ENCODE results near the gene CRK.

The CRK gene

GRCh38 chr17:1492249-1493206 is 36.5 kb upstream of the CRK start, which contains the start of gene MYO1C:
Gene MYO1C, minus strand, starts transcription at chr17:1492686. Its CDS starts 199 bp downstream, at chr17:1492487.
- H3K27ac ChIP-seq (ENCODE audit: low read length), result no peak within 1 kb of the TSS
- H2AFZ ChIP-seq (ENCODE audit: low read length), result peak within 1 kb of the TSS; percentile 92
- H3K4me1 ChIP-seq (ENCODE audit: low read length), result 0 out of 2 replicates have a peak, but pooled peaks cover 7% of the 10 kb centered on the region
- no peaks in the 10 kb centered on the region for H3K9me2 ChIP-seq (replicated peaks; ENCODE audit: insufficient read depth, low read length)
- no peaks in the 10 kb centered on the region for H4K20me1 ChIP-seq (ENCODE audit: insufficient read depth, low read length)
- 0 out of 2 replicates have a peak, but pooled peaks cover 3% of the 10 kb centered on the region for H3K79me2 ChIP-seq (ENCODE audit: low read length)
- peak within 1 kb of the TSS; percentile 95; the same call in 1 of the 2 replicates for H3K4me2 ChIP-seq (ENCODE audit: low read depth, low read length)
- no peaks in the 10 kb centered on the region for H3K36me3 ChIP-seq (replicated peaks; ENCODE audit: insufficient read depth, low read length)
- H3K9me3 ChIP-seq (replicated peaks; ENCODE audit: insufficient read depth, low read length), result no peaks in the 10 kb centered on the region
- no peak for DNase-seq
- no peak for TF ChIP-seq EZH2phosphoT487 (IDR thresholded peaks at IDR 0.05; ENCODE audit: low read length)
- TF ChIP-seq EZH2 (optimal IDR thresholded peaks at IDR 0.05; ENCODE audit: low read depth, low read length), result no peak
- TF ChIP-seq CTCF (IDR thresholded peaks at IDR 0.05; ENCODE audit: low read length), result no peak
- H3F3A ChIP-seq (ENCODE audit: insufficient read depth, low read length), result 0 out of 2 replicates have a peak, but pooled peaks cover 3% of the 10 kb centered on the region
- H3K4me3 ChIP-seq (ENCODE audit: low read length), result peak within 1 kb of the TSS; percentile 58
- H3K9ac ChIP-seq (ENCODE audit: low read length), result peak within 1 kb of the TSS; percentile 55; the same call in 1 of the 2 replicates
- H3K27me3 ChIP-seq (replicated peaks; ENCODE audit: insufficient read depth, low read length), result no peaks in the 10 kb centered on the region

- Histone ChIP-seq H3K36me3 (replicated peaks; ENCODE audit: insufficient read depth, low read length) (no peaks in the 10 kb centered on the region), H3K9ac (ENCODE audit: low read length) (peak overlapping the region; percentile 55; the same call in 1 of the 2 replicates), H2AFZ (ENCODE audit: low read length) (peak overlapping the region; percentile 92), H3K27me3 (replicated peaks; ENCODE audit: insufficient read depth, low read length) (no peaks in the 10 kb centered on the region), H3F3A (ENCODE audit: insufficient read depth, low read length) (0 out of 2 replicates have a peak, but pooled peaks cover 3% of the 10 kb centered on the region), H3K4me3 (ENCODE audit: low read length) (peak overlapping the region; percentile 96), H4K20me1 (ENCODE audit: insufficient read depth, low read length) (no peaks in the 10 kb centered on the region), H3K27ac (ENCODE audit: low read length) (peak overlapping the region; percentile 31; the same call in 1 of the 2 replicates), H3K4me2 (ENCODE audit: low read depth, low read length) (peak overlapping the region; percentile 95), H3K9me3 (replicated peaks; ENCODE audit: insufficient read depth, low read length) (no peaks in the 10 kb centered on the region), H3K9me2 (replicated peaks; ENCODE audit: insufficient read depth, low read length) (no peaks in the 10 kb centered on the region), H3K4me1 (ENCODE audit: low read length) (0 out of 2 replicates have a peak, but pooled peaks cover 7% of the 10 kb centered on the region), H3K79me2 (ENCODE audit: low read length) (0 out of 2 replicates have a peak, but pooled peaks cover 3% of the 10 kb centered on the region)
- TF ChIP-seq CTCF (IDR thresholded peaks at IDR 0.05; ENCODE audit: low read length), result no peak
- no peak for TF ChIP-seq EZH2 (optimal IDR thresholded peaks at IDR 0.05; ENCODE audit: low read depth, low read length)
- TF ChIP-seq EZH2phosphoT487 (IDR thresholded peaks at IDR 0.05; ENCODE audit: low read length), result no peak
- peak; percentile 69 for DNase-seq
Measured at GRCh38 chr17:1491443-1492248, 35.6 kb upstream of the CRK start.

- H3K4me2 ChIP-seq (ENCODE audit: low read depth, low read length), result peak overlapping the region; percentile 71
- no peaks in the 10 kb centered on the region for H3K9me2 ChIP-seq (replicated peaks; ENCODE audit: insufficient read depth, low read length)
- 0 out of 2 replicates have a peak, but pooled peaks cover 7% of the 10 kb centered on the region for H3K4me1 ChIP-seq (ENCODE audit: low read length)
- peak overlapping the region; percentile 31; the same call in 1 of the 2 replicates for H3K27ac ChIP-seq (ENCODE audit: low read length)
- no peaks in the 10 kb centered on the region for H4K20me1 ChIP-seq (ENCODE audit: insufficient read depth, low read length)
- 0 out of 2 replicates have a peak, but pooled peaks cover 3% of the 10 kb centered on the region for H3F3A ChIP-seq (ENCODE audit: insufficient read depth, low read length)
- no peaks in the 10 kb centered on the region for H3K27me3 ChIP-seq (replicated peaks; ENCODE audit: insufficient read depth, low read length)
- TF ChIP-seq EZH2 (optimal IDR thresholded peaks at IDR 0.05; ENCODE audit: low read depth, low read length) (no peak), CTCF (IDR thresholded peaks at IDR 0.05; ENCODE audit: low read length) (no peak), EZH2phosphoT487 (IDR thresholded peaks at IDR 0.05; ENCODE audit: low read length) (no peak)
- peak overlapping the region; percentile 55 for H3K9ac ChIP-seq (ENCODE audit: low read length)
- peak overlapping the region; percentile 96 for H3K4me3 ChIP-seq (ENCODE audit: low read length)
- no peaks in the 10 kb centered on the region for H3K9me3 ChIP-seq (replicated peaks; ENCODE audit: insufficient read depth, low read length)
- H2AFZ ChIP-seq (ENCODE audit: low read length), result peak overlapping the region; percentile 85
- no peaks in the 10 kb centered on the region for H3K36me3 ChIP-seq (replicated peaks; ENCODE audit: insufficient read depth, low read length)
- peak; percentile 76 for DNase-seq
- H3K79me2 ChIP-seq (ENCODE audit: low read length), result 0 out of 2 replicates have a peak, but pooled peaks cover 3% of the 10 kb centered on the region
Measured at GRCh38 chr17:1490643-1491442, 34.8 kb upstream of the CRK start.

All from MM.1S (cell line).